RWPE2 (cell line): ENCODE data around the gene UBE2G2.

Source experiments
- ATAC-seq: fragments of 200-7000 bp; cut with Tn5 transposase; 3 replicates; pipeline ENCODE4 v1.9.1; 2021; ENCODE audit warnings: low read depth
- DNase-seq: peaks from one replicate; pipeline ENCODE4 v3.0.0-alpha.2; 2020; ENCODE audit warnings: low spot score
- H3K27ac ChIP-seq: fragments of 450-650 bp; 2 replicates; pipeline ENCODE4 v1.5.1; 2017; ENCODE audit warnings: mild to moderate bottlenecking; ENCODE audit not compliant: poor library complexity, severe bottlenecking
- H3K27me3 ChIP-seq: fragments of 250-450 bp; sonication (Bioruptor Pico); 2 replicates; pipeline ENCODE4 v1.5.1; 2021; ENCODE audit warnings: mild to moderate bottlenecking, moderate library complexity; ENCODE audit not compliant: insufficient read depth, poor library complexity, severe bottlenecking
- H3K36me3 ChIP-seq: fragments of 250-450 bp; sonication (Bioruptor Pico); 2 replicates; pipeline ENCODE4 v1.5.1; 2020; ENCODE audit warnings: low read depth, mild to moderate bottlenecking, moderate library complexity
- H3K4me1 ChIP-seq: fragments of 250-450 bp; sonication (Bioruptor Pico); 2 replicates; pipeline ENCODE4 v1.5.1; 2021; ENCODE audit warnings: mild to moderate bottlenecking, moderate library complexity; ENCODE audit not compliant: insufficient read depth, poor library complexity, severe bottlenecking
- H3K4me3 ChIP-seq: fragments of 250-450 bp; sonication (Bioruptor Pico); 2 replicates; pipeline ENCODE4 v1.5.1; 2021; ENCODE audit warnings: mild to moderate bottlenecking, moderate library complexity; ENCODE audit not compliant: severe bottlenecking
- H3K9me3 ChIP-seq: fragments of 250-450 bp; sonication (Bioruptor Pico); 2 replicates; pipeline ENCODE4 v1.5.1; 2021; ENCODE audit warnings: mild to moderate bottlenecking, moderate library complexity; ENCODE audit not compliant: severe bottlenecking
- TF ChIP-seq, protein P1 (sequence below): fragments of 450-650 bp; IDR thresholded peaks from one replicate; pipeline ENCODE4 v1.5.1; 2017; ENCODE audit warnings: mild to moderate bottlenecking, moderate library complexity; ENCODE audit not compliant: poor library complexity, severe bottlenecking

The UBE2G2 gene

DNA sequence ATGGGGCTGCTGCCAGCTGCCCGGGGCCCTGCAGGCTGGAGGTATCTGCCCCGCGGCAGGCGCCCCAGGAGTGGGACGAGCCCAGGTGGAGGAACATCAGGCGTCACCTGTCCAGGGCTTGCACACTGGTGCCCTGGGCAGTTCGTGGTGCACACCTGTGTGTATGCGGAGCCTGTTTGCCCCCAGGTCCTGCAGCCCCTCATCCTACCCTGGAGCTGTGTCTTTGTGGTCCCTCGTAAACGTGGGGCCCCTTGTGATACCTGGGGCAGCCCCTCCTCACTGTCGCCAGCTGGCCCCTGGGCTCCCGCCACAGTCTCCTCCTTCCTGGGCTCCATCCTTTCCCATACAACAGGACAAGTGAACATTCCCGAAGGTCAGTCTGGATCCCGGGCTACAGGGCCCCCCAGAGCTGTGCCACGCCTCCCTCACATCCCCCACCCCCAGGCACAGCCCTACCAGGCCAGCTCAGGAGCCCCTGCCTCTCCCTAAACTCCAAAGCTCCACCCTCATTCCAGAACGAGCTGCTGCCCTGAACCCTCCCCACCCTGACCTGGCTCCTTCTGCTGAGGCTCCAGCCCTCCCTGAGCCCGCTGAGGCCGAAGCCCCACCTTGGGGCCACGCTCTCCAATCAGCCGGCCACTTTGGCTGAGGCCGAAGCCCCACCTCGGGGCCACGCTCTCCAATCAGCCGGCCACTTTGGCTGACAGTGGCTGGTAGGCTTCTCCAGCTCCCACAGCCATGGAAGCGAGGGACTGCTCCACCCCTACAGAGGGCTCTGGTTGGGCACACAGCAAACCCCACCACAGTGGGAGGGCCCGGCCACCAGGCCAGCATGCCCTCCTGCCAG is 42.6 kb downstream of the UBE2G2 start:
- ATAC-seq (no peak), DNase-seq (peak; percentile 44)
- Histone ChIP-seq H3K27me3 (no peaks in the 10 kb centered on the region), H3K4me3 (no peak overlapping the region), H3K4me1 (no peaks in the 10 kb centered on the region), H3K36me3 (no peaks in the 10 kb centered on the region), H3K9me3 (no peaks in the 10 kb centered on the region), H3K27ac (no peak overlapping the region)
- TF ChIP-seq, protein P1, sequence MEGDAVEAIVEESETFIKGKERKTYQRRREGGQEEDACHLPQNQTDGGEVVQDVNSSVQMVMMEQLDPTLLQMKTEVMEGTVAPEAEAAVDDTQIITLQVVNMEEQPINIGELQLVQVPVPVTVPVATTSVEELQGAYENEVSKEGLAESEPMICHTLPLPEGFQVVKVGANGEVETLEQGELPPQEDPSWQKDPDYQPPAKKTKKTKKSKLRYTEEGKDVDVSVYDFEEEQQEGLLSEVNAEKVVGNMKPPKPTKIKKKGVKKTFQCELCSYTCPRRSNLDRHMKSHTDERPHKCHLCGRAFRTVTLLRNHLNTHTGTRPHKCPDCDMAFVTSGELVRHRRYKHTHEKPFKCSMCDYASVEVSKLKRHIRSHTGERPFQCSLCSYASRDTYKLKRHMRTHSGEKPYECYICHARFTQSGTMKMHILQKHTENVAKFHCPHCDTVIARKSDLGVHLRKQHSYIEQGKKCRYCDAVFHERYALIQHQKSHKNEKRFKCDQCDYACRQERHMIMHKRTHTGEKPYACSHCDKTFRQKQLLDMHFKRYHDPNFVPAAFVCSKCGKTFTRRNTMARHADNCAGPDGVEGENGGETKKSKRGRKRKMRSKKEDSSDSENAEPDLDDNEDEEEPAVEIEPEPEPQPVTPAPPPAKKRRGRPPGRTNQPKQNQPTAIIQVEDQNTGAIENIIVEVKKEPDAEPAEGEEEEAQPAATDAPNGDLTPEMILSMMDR, result no peak

DNA sequence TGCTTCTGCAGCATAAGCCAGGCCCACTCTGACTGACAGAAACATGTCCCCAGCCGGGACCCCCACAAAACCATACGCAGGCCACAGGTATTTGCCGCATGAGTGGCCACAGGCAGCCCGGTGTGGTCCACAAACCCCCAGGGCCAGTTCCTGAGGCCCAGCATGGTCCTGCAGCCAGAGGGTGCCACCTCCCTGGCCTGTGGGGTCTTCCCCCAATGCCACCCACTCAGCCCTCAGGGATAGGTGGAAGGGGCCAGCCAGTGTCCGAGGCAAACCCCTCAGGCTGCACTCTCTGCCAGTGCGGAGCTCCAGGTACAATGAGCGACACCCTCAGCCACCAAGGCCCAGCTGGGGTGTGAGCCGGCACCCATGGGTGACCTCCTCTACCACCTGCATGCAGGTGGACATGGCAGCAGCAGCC is 43.5 kb downstream of the UBE2G2 start:
- no peaks in the 10 kb centered on the region for H3K27me3 ChIP-seq

DNA sequence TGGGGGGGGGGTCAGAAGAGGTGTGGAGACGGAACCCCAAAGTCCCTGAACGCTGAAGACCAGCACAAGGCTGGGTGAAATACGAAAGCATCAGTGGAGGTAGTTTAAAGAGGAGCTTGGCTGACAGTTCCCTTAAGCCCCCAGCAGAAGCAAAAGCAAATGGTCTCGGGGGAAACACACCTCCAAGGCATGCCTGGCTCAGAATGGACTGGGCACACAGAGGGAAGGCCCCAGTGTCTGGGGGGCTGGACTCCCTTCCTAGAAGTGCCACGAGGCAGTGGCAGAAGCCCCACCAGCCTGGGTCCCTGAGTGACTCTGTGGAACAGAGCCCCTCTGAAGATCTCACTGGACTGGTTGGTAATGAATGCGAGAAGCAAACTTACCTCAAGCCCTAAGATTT is 43.9 kb downstream of the UBE2G2 start:
- H3K36me3 ChIP-seq, result no peaks in the 10 kb centered on the region
- no peaks in the 10 kb centered on the region for H3K9me3 ChIP-seq
- no peak overlapping the region for H3K4me3 ChIP-seq
- H3K4me1 ChIP-seq, result peaks cover 8% of the 10 kb centered on the region
- TF ChIP-seq, protein P1, result no peak
- no peak overlapping the region for H3K27ac ChIP-seq
- DNase-seq (peak; percentile 27), ATAC-seq (no peak)
- H3K27me3 ChIP-seq, result no peaks in the 10 kb centered on the region

More for the DNA sequence above, 43.5 kb downstream of the UBE2G2 start:
- ATAC-seq, result no peak
- Histone ChIP-seq H3K4me3 (no peak overlapping the region), H3K9me3 (no peaks in the 10 kb centered on the region), H3K27ac (no peak overlapping the region), H3K4me1 (peaks cover 4% of the 10 kb centered on the region), H3K36me3 (no peaks in the 10 kb centered on the region)
- TF ChIP-seq, protein P1, result no peak
- peak; percentile 34 for DNase-seq

DNA sequence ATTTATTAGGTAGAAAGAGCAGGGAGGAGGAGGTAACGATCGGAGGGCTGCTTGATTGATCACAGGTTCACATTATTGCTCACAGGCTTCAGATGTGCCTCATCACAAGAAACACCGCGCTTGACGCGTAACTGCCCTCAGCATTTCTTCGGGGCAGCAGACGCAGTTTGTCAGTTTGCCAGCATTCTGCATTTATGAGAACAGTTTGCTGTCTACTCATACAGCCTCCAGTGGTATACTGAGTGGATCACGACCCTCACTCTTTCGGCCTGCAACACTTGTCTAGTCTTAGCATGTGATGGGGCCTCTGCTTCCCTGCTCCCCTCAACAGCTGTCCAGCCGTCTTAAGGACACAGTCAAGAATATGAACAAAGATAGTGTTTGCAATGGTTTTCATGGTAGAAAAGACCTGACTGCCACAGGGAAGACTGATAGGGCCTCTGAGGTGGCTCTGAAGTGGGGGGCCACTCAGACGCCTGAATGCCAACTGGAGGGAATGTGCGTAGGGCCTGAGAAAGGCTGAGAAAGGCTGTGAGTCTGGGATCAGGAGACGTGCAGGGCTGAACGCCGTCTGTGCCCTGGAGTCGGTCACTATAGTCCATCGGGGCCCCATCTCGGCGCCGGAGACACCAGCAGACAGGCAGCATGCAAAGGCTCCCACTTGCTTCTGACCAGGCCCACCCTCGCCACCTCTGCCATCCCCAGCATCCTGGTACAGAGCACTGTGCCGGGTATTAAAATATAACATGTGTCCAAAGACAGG is 45.0 kb downstream of the UBE2G2 start:
- Histone ChIP-seq H3K4me1 (peaks cover 14% of the 10 kb centered on the region), H3K4me3 (no peak overlapping the region), H3K27ac (no peak overlapping the region), H3K36me3 (no peaks in the 10 kb centered on the region), H3K9me3 (no peaks in the 10 kb centered on the region), H3K27me3 (no peaks in the 10 kb centered on the region)
- DNase-seq, result peak; percentile 25
- TF ChIP-seq, protein P1, result no peak
- no peak for ATAC-seq
